GM19455 (cell line): ENCODE data around the gene ETS1.
A peak's percentile ranks its signal among the peaks of the same experiment; 100 is the strongest.

Experiments
- ATAC-seq: cut with Tn5 transposase; IDR thresholded peaks from one replicate; pipeline ENCODE4 v1.9.1; 2021; ENCODE audit not compliant: unreplicated experiment

ETS1 gene

GRCh38 chr11:128490092-128490491 lies 97.3 kb downstream of the ETS1 start:
- no peak for ATAC-seq

- ATAC-seq: no peak
These were observed 98.9 kb downstream of the ETS1 start for GRCh38 chr11:128488471-128488870.

- ATAC-seq: no peak
These were observed 99.4 kb downstream of the ETS1 start for GRCh38 chr11:128487978-128488377.

GRCh38 chr11:128484172-128484571 lies 103.2 kb downstream of the ETS1 start:
- ATAC-seq: no peak

- peak; percentile 67 for ATAC-seq
These were observed 104.1 kb downstream of the ETS1 start for GRCh38 chr11:128483211-128483788.

- peak; percentile 57 for ATAC-seq
These were observed 104.7 kb downstream of the ETS1 start for GRCh38 chr11:128482512-128483191.

- ATAC-seq: no peak
These were observed 105.3 kb downstream of the ETS1 start for GRCh38 chr11:128482092-128482491.

GRCh38 chr11:128481135-128481534 lies 106.2 kb downstream of the ETS1 start:
- no peak for ATAC-seq

- ATAC-seq: no peak
These were observed 106.7 kb downstream of the ETS1 start for GRCh38 chr11:128480665-128481064.

- ATAC-seq: no peak
These were observed 107.3 kb downstream of the ETS1 start for GRCh38 chr11:128480066-128480465.

- no peak for ATAC-seq
These were observed 108.2 kb downstream of the ETS1 start for GRCh38 chr11:128479144-128479543.

GRCh38 chr11:128478305-128478704 lies 109.1 kb downstream of the ETS1 start:
- no peak for ATAC-seq

- ATAC-seq: no peak
These were observed 109.5 kb downstream of the ETS1 start for GRCh38 chr11:128477811-128478210.

- no peak for ATAC-seq
These were observed 110.1 kb downstream of the ETS1 start for GRCh38 chr11:128477278-128477677.

GRCh38 chr11:128476729-128477128 lies 110.6 kb downstream of the ETS1 start:
- no peak for ATAC-seq

GRCh38 chr11:128476049-128476448 lies 111.3 kb downstream of the ETS1 start:
- ATAC-seq: no peak

GRCh38 chr11:128474036-128474874 lies 113.1 kb downstream of the ETS1 start:
- ATAC-seq: no peak

GRCh38 chr11:128473636-128474035 lies 113.7 kb downstream of the ETS1 start:
- ATAC-seq: no peak

GRCh38 chr11:128472128-128473089 lies 114.9 kb downstream of the ETS1 start:
- ATAC-seq: peak; percentile 43

- ATAC-seq: peak; percentile 48
These were observed 116.2 kb downstream of the ETS1 start for GRCh38 chr11:128471138-128471661.

- no peak for ATAC-seq
These were observed 117.3 kb downstream of the ETS1 start for GRCh38 chr11:128470081-128470480.
